ENCODE data around the gene KLHL3.

KLHL3 gene

DNA sequence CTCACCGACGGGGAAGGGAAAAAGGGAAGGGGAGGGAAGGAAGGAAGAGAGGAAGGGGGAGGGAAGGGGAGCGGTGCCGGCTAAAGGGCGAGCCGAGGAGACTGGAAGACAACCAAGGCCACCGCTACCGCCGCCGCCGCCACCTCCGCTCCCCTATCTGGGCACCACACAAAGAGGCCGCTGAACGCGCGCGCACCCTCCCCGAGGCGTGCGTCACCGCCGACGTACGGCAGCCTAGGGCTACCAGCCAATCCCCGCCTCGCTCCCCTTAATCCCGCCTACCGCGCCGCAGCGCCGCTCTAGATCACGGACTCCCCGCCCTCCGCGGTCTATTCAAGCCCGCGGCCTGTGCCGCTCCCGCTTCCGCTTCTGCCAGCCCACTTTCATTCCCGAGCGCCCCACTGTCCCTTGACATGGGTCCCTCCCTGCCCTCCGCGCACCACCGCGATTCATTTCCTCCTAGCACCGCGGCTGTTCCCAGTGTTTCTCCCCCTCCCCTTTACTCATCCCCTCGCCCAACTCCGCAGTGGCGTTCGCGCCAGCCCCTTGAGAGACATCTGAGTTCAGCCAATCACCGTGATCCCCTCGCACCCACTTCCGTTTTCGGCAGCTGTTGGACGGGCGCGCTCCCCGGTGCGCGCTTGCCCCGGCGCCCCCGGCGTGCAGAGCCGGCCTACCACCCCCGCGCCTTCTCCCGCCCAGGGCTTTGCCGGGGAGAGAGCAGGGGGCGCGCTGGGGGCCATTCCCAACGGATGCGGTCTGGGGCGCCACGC, 18.5 kb upstream of the KLHL3 start, which contains the start of gene HNRNPA0:
Gene HNRNPA0 (minus strand): TSS at position 176 of the 773 bp plus-strand sequence. CDS start 297 bp downstream, outside the sequence.
- DNase-seq (ENCODE audit: low spot score): peak; percentile 98
- TF ChIP-seq, protein P1, sequence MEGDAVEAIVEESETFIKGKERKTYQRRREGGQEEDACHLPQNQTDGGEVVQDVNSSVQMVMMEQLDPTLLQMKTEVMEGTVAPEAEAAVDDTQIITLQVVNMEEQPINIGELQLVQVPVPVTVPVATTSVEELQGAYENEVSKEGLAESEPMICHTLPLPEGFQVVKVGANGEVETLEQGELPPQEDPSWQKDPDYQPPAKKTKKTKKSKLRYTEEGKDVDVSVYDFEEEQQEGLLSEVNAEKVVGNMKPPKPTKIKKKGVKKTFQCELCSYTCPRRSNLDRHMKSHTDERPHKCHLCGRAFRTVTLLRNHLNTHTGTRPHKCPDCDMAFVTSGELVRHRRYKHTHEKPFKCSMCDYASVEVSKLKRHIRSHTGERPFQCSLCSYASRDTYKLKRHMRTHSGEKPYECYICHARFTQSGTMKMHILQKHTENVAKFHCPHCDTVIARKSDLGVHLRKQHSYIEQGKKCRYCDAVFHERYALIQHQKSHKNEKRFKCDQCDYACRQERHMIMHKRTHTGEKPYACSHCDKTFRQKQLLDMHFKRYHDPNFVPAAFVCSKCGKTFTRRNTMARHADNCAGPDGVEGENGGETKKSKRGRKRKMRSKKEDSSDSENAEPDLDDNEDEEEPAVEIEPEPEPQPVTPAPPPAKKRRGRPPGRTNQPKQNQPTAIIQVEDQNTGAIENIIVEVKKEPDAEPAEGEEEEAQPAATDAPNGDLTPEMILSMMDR (IDR thresholded peaks at IDR 0.05; ENCODE audit: extremely low read depth, insufficient read depth, missing control alignments): no peak
- in situ Hi-C loops (cut with MboI; ENCODE audit: low pct_unique_long_range_greater_than_20kb, low sequenced_read_pairs, unreplicated experiment): no loop called here

DNA sequence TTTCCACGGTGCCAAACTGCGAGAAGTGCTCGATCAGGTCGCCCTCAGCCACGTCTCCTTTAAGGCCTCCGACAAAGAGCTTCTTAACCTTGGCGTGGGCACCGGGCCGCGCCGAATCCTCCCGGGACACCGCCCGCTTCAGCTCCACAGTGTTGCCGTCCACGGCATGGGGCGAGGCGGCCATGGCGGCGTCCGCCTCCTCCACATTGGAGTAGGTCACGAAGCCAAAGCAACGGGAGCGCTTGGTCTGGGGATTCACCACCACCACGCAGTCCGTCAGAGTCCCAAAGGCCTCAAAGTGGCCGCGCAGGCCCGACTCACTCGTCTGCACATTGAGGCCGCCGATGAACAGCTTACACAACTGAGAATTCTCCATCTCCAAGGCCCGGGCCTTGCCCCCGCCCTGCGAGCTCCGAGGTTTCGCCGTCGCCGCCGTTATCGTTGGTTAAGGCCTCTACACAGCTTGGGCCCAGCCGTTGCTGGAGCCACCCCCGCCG, 17.9 kb upstream of the KLHL3 start:
- in situ Hi-C loops (cut with MboI; ENCODE audit: low pct_unique_long_range_greater_than_20kb, low sequenced_read_pairs, unreplicated experiment): no loop called here
- DNase-seq (ENCODE audit: low spot score): peak; percentile 45
- TF ChIP-seq, protein P1 (IDR thresholded peaks at IDR 0.05; ENCODE audit: extremely low read depth, insufficient read depth, missing control alignments): no peak

DNA sequence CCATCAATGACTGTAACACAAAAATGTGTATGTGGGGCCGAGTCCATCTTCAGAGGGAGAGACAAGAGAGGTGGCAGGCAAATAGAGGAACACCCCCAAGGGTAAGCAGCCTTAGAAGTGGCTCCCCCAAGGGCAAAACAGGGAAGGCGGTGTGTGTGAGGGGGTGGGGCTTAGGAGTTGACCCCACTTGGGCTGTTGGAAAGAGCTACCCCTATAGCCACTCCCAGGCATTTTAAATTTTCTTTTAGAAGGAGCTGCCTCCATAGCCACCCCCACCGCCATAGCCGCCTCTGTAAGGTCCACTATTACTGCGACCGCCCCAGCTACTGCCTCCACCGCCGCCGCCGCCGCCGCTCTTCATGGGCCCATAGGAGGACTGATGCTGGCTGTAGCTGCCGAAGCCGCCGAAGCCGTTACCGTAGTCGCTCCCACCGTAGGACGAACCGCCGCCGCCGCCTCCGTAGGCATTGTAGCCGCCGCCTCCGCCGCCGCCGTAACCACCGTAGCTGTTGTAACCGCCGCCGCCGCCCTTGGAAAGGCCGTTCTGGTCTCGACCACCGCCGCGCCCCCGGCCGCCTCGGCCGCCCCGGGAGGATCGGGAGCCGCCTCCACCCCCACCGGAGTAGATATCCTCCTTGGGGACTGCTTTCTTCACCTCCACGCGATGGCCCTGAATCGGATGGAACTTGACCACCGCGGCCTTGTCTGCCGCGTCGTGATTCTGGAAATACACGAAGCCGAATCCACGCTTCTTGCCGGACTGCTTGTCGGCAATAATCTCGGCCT, 17.2 kb upstream of the KLHL3 start:
- in situ Hi-C loops (cut with MboI; ENCODE audit: low pct_unique_long_range_greater_than_20kb, low sequenced_read_pairs, unreplicated experiment): no loop called here
- TF ChIP-seq, protein P1 (IDR thresholded peaks at IDR 0.05; ENCODE audit: extremely low read depth, insufficient read depth, missing control alignments): no peak
- peak; percentile 28 for DNase-seq (ENCODE audit: low spot score)

DNA sequence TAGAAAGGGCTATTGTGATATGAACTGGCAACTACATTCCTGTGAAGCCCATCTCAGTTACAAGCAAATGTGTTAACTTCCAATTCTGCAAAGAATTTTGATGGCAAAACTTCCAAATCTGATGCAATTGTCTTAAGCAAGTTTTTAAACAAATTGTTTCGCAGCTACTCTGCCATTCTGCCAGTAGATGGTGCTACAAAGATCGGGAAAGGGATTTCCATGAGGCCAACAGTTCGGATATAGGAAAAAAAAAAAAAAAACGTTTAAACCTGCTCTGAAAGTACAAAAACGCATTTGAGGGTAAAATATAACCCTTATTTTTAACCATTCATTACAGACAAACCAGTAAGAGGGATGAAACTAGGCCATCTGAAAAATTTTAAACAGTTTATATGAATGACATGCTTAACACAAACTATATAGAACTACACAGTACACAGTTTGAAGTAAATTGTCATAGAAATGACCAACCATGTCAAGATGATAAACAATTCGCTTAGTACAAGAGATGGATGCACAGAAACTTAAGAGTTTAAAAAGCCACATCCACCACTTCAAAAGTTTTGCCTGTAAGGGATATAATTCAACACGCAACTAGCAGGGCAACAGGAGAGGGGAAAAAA, 16.1 kb upstream of the KLHL3 start:
- TF ChIP-seq, protein P1 (IDR thresholded peaks at IDR 0.05; ENCODE audit: extremely low read depth, insufficient read depth, missing control alignments): peak; percentile 73
- no peak for DNase-seq (ENCODE audit: low spot score)
- in situ Hi-C loops (cut with MboI; ENCODE audit: low pct_unique_long_range_greater_than_20kb, low sequenced_read_pairs, unreplicated experiment): no loop called here

DNA sequence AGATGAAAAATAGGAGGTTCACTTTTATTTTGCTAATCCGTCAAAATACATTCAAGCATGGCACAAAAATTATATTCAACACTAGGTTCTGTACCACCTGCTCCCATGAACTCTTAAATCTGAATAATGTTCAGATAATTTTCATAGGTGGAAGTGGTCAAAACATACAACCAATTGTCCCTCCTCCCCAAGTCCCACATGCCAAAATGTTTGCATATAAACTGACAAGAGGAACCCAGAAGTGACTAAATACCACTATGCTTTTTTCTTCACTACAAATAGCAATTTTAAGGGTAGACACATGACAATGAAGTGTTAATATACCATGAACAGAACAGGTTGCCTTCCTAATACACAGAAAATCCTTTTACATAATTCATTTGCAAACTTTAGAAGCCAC, 14.5 kb upstream of the KLHL3 start:
- TF ChIP-seq, protein P1 (IDR thresholded peaks at IDR 0.05; ENCODE audit: extremely low read depth, insufficient read depth, missing control alignments): no peak
- no peak for DNase-seq (ENCODE audit: low spot score)
- in situ Hi-C loops (cut with MboI; ENCODE audit: low pct_unique_long_range_greater_than_20kb, low sequenced_read_pairs, unreplicated experiment): no loop called here

DNA sequence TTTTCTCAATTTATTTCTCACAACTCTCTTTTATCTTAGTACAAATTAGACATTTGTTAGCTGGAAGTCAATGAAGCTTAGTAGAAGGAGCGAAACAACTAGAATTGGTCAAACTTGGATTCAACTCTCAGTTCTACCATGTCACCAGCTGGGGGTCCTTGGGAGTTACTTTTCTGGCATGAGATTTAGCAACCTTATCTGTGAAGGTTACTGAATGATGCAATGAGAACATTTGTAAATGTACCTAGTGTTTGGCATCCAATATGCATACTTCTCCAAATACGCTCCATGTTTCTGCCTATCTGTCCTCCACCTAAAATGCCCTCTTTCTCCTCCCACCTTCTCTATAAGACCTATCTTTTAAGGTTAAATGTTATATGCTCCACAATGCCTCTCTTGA, 12.0 kb upstream of the KLHL3 start:
- in situ Hi-C loops (cut with MboI; ENCODE audit: low pct_unique_long_range_greater_than_20kb, low sequenced_read_pairs, unreplicated experiment): no loop called here
- DNase-seq (ENCODE audit: low spot score): no peak
- TF ChIP-seq, protein P1 (IDR thresholded peaks at IDR 0.05; ENCODE audit: extremely low read depth, insufficient read depth, missing control alignments): no peak
